Loucy (cell line): ENCODE data around the gene CACNA2D3.
A peak's percentile ranks its signal among the peaks of the same experiment; 100 is the strongest.

Experiments used
- H2AFZ ChIP-seq: fragments of 200-600 bp; sonication (generic); 2 replicates; pipeline ENCODE4 v1.6.0; 2016; ENCODE audit warnings: antibody characterized with exemption, mild to moderate bottlenecking, low read length, moderate library complexity
- H3F3A ChIP-seq: fragments of 200-600 bp; 2 replicates; pipeline ENCODE4 v1.6.0; 2016; ENCODE audit warnings: antibody characterized with exemption, low read depth, mild to moderate bottlenecking
- H3K27me3 ChIP-seq: fragments of 200-600 bp; sonication (generic); 2 replicates; pipeline ENCODE4 v1.6.1; 2014; ENCODE audit warnings: low read length, mild to moderate bottlenecking; ENCODE audit not compliant: insufficient read depth, poor library complexity, severe bottlenecking
- H3K36me3 ChIP-seq: fragments of 200-600 bp; sonication (generic); 2 replicates; pipeline ENCODE4 v1.6.1; 2016; ENCODE audit warnings: low read length; ENCODE audit not compliant: insufficient read depth
- H3K4me1 ChIP-seq: fragments of 200-600 bp; sonication (generic); 2 replicates; pipeline ENCODE4 v1.5.1; 2014; ENCODE audit warnings: low read length, mild to moderate bottlenecking; ENCODE audit not compliant: insufficient read depth, poor library complexity, severe bottlenecking
- H3K4me2 ChIP-seq: fragments of 200-600 bp; sonication (generic); 2 replicates; pipeline ENCODE4 v1.6.0; 2014; ENCODE audit warnings: antibody characterized with exemption, low read length, low read depth, mild to moderate bottlenecking; ENCODE audit not compliant: poor library complexity, severe bottlenecking
- H3K4me3 ChIP-seq: fragments of 200-600 bp; sonication (generic); 2 replicates; pipeline ENCODE4 v1.5.1; 2014; ENCODE audit warnings: low read length, mild to moderate bottlenecking, mixed read lengths; ENCODE audit not compliant: poor library complexity, severe bottlenecking
- H3K79me2 ChIP-seq: fragments of 200-600 bp; sonication (generic); 2 replicates; pipeline ENCODE4 v1.6.1; 2014; ENCODE audit warnings: low read length; ENCODE audit not compliant: insufficient read depth
- H3K9ac ChIP-seq: fragments of 200-600 bp; sonication (generic); 2 replicates; pipeline ENCODE4 v1.6.0; 2014; ENCODE audit warnings: mild to moderate bottlenecking, low read depth, low read length, moderate library complexity; ENCODE audit not compliant: poor library complexity, severe bottlenecking
- H3K9me2 ChIP-seq: fragments of 200-600 bp; sonication (generic); replicated peaks from 2 replicates; pipeline ENCODE4 v1.6.1; 2016; ENCODE audit warnings: low read depth, low read length, mixed read lengths
- H3K9me3 ChIP-seq: fragments of 200-600 bp; sonication (generic); 2 replicates; pipeline ENCODE4 v1.6.1; 2014; ENCODE audit warnings: mild to moderate bottlenecking, antibody characterized with exemption, low read length, low read depth; ENCODE audit not compliant: insufficient read depth
- H4K20me1 ChIP-seq: fragments of 200-600 bp; sonication (generic); 2 replicates; pipeline ENCODE4 v1.6.0; 2014; ENCODE audit warnings: antibody characterized with exemption, low read length, mild to moderate bottlenecking; ENCODE audit not compliant: insufficient read depth, poor library complexity, severe bottlenecking
- EZH2phosphoT487 ChIP-seq: fragments of 200-600 bp; IDR thresholded peaks from 2 replicates; pipeline ENCODE4 v1.6.1; 2018; ENCODE audit warnings: antibody characterized with exemption, mild to moderate bottlenecking, moderate library complexity, borderline replicate concordance
- TF ChIP-seq, protein P1 (sequence below): fragments of 200-600 bp; sonication (generic); conservative IDR thresholded peaks from 2 replicates; pipeline ENCODE4 v1.5.1; 2014; ENCODE audit warnings: mild to moderate bottlenecking, antibody characterized with exemption, low read length

The CACNA2D3 gene

DNA sequence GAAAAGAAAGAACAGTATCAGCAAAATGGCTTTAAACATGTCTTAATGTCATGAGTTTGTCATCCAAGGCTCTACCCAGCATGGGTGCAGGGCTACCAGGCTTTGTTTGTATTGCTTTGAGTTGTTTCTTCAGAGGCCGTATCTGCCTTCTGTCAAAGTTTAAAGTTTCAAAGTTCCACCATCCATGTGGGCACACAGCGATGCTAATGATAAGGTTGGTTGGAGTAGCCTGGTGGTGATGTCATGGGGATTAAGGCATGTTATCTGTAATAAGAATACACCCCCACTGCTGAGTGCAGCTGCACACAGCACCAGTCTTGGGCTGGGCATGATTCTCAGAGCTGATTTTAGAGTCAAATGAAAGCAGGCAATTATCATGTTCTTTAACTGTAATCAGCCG, 877.5 kb downstream of the CACNA2D3 start:
- H3K4me2 ChIP-seq = peak overlapping the region; percentile 55
- H3K9me2 ChIP-seq = no peaks in the 10 kb centered on the region
- H4K20me1 ChIP-seq = no peaks in the 10 kb centered on the region
- no peaks in the 10 kb centered on the region for H3K9me3 ChIP-seq
- H2AFZ ChIP-seq = peak overlapping the region; percentile 49; the same call in 1 of the 2 replicates
- no peaks in the 10 kb centered on the region for H3K27me3 ChIP-seq
- H3K79me2 ChIP-seq = no peaks in the 10 kb centered on the region
- peak overlapping the region; percentile 53 for H3K9ac ChIP-seq
- TF ChIP-seq, protein P1, sequence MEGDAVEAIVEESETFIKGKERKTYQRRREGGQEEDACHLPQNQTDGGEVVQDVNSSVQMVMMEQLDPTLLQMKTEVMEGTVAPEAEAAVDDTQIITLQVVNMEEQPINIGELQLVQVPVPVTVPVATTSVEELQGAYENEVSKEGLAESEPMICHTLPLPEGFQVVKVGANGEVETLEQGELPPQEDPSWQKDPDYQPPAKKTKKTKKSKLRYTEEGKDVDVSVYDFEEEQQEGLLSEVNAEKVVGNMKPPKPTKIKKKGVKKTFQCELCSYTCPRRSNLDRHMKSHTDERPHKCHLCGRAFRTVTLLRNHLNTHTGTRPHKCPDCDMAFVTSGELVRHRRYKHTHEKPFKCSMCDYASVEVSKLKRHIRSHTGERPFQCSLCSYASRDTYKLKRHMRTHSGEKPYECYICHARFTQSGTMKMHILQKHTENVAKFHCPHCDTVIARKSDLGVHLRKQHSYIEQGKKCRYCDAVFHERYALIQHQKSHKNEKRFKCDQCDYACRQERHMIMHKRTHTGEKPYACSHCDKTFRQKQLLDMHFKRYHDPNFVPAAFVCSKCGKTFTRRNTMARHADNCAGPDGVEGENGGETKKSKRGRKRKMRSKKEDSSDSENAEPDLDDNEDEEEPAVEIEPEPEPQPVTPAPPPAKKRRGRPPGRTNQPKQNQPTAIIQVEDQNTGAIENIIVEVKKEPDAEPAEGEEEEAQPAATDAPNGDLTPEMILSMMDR = no peak
- no peak for TF ChIP-seq EZH2phosphoT487
- no peaks in the 10 kb centered on the region for H3F3A ChIP-seq
- H3K36me3 ChIP-seq = no peaks in the 10 kb centered on the region
- H3K4me1 ChIP-seq = peaks cover 24% of the 10 kb centered on the region
- peak overlapping the region; percentile 38 for H3K4me3 ChIP-seq

DNA sequence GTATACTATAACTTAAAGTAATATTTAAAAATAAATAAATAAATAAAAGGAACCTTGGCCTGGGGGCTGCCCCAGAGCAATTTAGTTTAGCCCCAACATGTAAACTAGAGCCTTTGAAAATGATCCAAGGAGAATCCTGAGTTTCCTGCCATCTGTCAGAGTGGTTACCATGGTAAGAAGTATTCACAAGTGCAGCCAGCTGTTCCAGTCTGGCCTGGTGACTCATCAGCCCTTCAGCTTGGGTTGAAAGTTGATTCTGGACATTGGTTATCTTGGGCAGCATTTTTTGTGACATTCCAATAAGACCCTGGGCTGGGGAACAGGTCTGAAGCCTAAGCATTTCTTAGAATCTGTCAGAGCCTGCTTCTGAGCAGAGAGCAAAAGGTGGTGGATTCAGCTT, 878.2 kb downstream of the CACNA2D3 start:
- Histone ChIP-seq H3K4me3 (no peak overlapping the region), H3K4me2 (peak overlapping the region; percentile 55), H3K9me3 (no peaks in the 10 kb centered on the region), H3F3A (no peaks in the 10 kb centered on the region), H2AFZ (no peak overlapping the region), H3K4me1 (peaks cover 24% of the 10 kb centered on the region), H3K9ac (no peak overlapping the region), H3K79me2 (no peaks in the 10 kb centered on the region), H3K27me3 (no peaks in the 10 kb centered on the region), H4K20me1 (no peaks in the 10 kb centered on the region), H3K36me3 (no peaks in the 10 kb centered on the region), H3K9me2 (no peaks in the 10 kb centered on the region)
- TF ChIP-seq EZH2phosphoT487 = no peak
- TF ChIP-seq, protein P1 = no peak

DNA sequence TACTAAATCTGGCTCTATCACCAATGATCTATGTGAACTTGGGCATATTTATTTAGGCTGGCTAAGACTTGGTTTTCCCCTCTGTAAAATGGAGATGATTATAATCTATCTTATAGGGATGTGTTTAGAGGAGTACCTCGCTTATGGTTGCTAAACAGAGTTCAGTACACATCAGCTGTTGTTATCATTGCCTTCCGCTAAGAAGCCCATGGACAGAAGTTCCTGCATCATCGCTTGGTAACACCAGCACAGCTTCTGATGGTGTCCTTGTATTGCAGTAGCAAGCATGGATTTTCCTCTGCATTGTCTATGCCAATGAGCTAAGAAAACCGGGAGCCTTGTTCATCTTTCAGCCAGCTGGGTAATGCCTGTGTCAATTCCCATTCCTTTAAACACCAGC, 878.6 kb downstream of the CACNA2D3 start:
- no peaks in the 10 kb centered on the region for H3K9me3 ChIP-seq

More for the DNA sequence above, 878.6 kb downstream of the CACNA2D3 start:
- TF ChIP-seq EZH2phosphoT487 = no peak
- TF ChIP-seq, protein P1 = no peak
- no peaks in the 10 kb centered on the region for H3K9me2 ChIP-seq
- no peaks in the 10 kb centered on the region for H4K20me1 ChIP-seq
- H3F3A ChIP-seq = no peaks in the 10 kb centered on the region
- H3K27me3 ChIP-seq = no peaks in the 10 kb centered on the region
- no peak overlapping the region for H3K4me3 ChIP-seq
- peaks cover 25% of the 10 kb centered on the region for H3K4me1 ChIP-seq
- no peaks in the 10 kb centered on the region for H3K79me2 ChIP-seq
- no peak overlapping the region for H3K9ac ChIP-seq
- no peaks in the 10 kb centered on the region for H3K36me3 ChIP-seq
- peak overlapping the region; percentile 55 for H3K4me2 ChIP-seq
- no peak overlapping the region for H2AFZ ChIP-seq
